OCI-LY3 (cell line): ENCODE data around the gene GPR32.

Source experiments
- H2AFZ ChIP-seq: fragments of 200-600, 300-600 bp; shearing (Covaris generic); 2 replicates; pipeline ENCODE4 v1.6.0; 2014; ENCODE audit warnings: antibody characterized with exemption, low read depth, low read length
- H3K27ac ChIP-seq: fragments of 200-600, 300-600 bp; sonication (generic); 2 replicates; pipeline ENCODE4 v1.5.1; 2014; ENCODE audit warnings: mild to moderate bottlenecking, low read length, moderate library complexity, mixed read lengths
- H3K27me3 ChIP-seq: fragments of 200-600, 300-600 bp; sonication (generic); 2 replicates; pipeline ENCODE4 v1.6.1; 2014; ENCODE audit warnings: low read depth, low read length, mixed read lengths
- H3K36me3 ChIP-seq: fragments of 200-600, 300-600 bp; sonication (generic); replicated peaks from 2 replicates; pipeline ENCODE3; 2014; ENCODE audit warnings: low read depth, low read length, mixed read lengths
- H3K4me1 ChIP-seq: fragments of 300-600, 200-600 bp; sonication (generic); 2 replicates; pipeline ENCODE4 v1.6.1; 2014; ENCODE audit warnings: low read length, mixed read lengths
- H3K4me2 ChIP-seq: fragments of 200-600, 300-600 bp; sonication (generic); 2 replicates; pipeline ENCODE4 v1.6.1; 2014; ENCODE audit warnings: low read length, mixed read lengths
- H3K4me3 ChIP-seq: fragments of 300-600, 200-600 bp; sonication (generic); 2 replicates; pipeline ENCODE4 v1.5.1; 2014; ENCODE audit warnings: antibody characterized with exemption, mild to moderate bottlenecking, low read length, moderate library complexity
- H3K79me2 ChIP-seq: fragments of 300-600, 200-600 bp; shearing (Covaris generic); 2 replicates; pipeline ENCODE4 v1.6.1; 2014; ENCODE audit warnings: mild to moderate bottlenecking, low read length, mixed read lengths
- H3K9ac ChIP-seq: fragments of 300-600, 200-600 bp; shearing (Covaris generic); 2 replicates; pipeline ENCODE4 v1.6.0; 2014; ENCODE audit warnings: mild to moderate bottlenecking, low read length, moderate library complexity
- H3K9me3 ChIP-seq: fragments of 200-600, 300-600 bp; shearing (Covaris generic); 2 replicates; pipeline ENCODE4 v1.6.1; 2014; ENCODE audit warnings: low read length, mixed read lengths; ENCODE audit not compliant: insufficient read depth
- H4K20me1 ChIP-seq: fragments of 200-600, 300-600 bp; sonication (generic); 2 replicates; pipeline ENCODE4 v1.6.1; 2016; ENCODE audit warnings: low read length, mixed read lengths; ENCODE audit not compliant: insufficient read depth
- EZH2phosphoT487 ChIP-seq: fragments of 200-600 bp; shearing (Covaris generic); IDR thresholded peaks from 2 replicates; pipeline ENCODE4 v1.6.1; 2018; ENCODE audit warnings: antibody characterized with exemption, mixed run types, low read depth
- TF ChIP-seq, protein P1 (sequence below): fragments of 200-600, 300-600 bp; sonication (generic); IDR thresholded peaks from 2 replicates; pipeline ENCODE4 v1.5.1; 2014; ENCODE audit warnings: antibody characterized with exemption, low read length, low read depth

The GPR32 gene

DNA sequence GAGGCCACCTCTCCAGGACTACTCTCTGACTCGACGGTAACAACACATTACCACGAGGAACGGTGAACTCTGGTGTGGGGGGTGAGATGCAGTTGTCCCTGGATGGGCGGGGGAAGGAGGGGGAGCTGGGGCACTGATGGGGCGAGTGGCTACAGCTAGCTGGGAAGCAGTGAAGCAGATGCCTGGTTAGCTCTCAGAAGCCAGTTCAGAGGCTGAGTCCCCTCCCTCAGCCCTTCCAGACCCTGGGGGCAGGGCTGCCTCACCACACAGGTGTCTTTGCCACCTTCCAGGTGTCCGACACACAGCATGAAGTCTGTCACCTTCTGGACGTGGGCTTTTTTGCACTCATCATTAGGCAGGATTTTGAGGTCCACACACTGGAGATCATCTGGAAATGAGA, 49.4 kb downstream of the GPR32 start:
- Histone ChIP-seq H3K79me2 (no peaks in the 10 kb centered on the region), H3K4me2 (peak overlapping the region; percentile 94), H3K27me3 (peaks cover 48% of the 10 kb centered on the region), H4K20me1 (no peaks in the 10 kb centered on the region), H3K9ac (peak overlapping the region; percentile 59; the same call in 1 of the 2 replicates), H3K36me3 (no peaks in the 10 kb centered on the region), H2AFZ (no peak overlapping the region), H3K4me3 (peak overlapping the region; percentile 79), H3K4me1 (peaks cover 45% of the 10 kb centered on the region), H3K27ac (no peak overlapping the region), H3K9me3 (no peaks in the 10 kb centered on the region)
- TF ChIP-seq, protein P1, sequence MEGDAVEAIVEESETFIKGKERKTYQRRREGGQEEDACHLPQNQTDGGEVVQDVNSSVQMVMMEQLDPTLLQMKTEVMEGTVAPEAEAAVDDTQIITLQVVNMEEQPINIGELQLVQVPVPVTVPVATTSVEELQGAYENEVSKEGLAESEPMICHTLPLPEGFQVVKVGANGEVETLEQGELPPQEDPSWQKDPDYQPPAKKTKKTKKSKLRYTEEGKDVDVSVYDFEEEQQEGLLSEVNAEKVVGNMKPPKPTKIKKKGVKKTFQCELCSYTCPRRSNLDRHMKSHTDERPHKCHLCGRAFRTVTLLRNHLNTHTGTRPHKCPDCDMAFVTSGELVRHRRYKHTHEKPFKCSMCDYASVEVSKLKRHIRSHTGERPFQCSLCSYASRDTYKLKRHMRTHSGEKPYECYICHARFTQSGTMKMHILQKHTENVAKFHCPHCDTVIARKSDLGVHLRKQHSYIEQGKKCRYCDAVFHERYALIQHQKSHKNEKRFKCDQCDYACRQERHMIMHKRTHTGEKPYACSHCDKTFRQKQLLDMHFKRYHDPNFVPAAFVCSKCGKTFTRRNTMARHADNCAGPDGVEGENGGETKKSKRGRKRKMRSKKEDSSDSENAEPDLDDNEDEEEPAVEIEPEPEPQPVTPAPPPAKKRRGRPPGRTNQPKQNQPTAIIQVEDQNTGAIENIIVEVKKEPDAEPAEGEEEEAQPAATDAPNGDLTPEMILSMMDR: no peak
- no peak for TF ChIP-seq EZH2phosphoT487

DNA sequence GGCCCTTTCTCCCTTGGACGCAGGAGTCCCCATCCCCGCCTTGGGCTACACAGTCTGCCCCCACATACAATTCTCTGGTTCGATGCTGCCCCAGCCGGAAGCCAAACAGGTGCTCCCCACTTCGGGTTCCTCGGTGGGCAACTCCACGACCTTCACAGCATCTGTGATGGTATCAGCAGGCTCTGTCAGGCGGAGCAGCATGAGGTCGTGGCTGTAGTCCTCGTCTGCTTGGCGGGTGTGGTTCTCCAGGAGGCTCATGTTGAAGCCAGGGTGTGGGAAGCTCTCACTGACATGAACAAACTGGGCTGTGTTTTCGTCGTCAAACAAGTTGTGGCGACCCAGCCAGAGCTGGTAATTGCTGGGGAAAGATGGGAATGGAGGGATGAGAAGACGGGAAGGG, 49.8 kb downstream of the GPR32 start:
- no peaks in the 10 kb centered on the region for H3K79me2 ChIP-seq
- no peaks in the 10 kb centered on the region for H3K9me3 ChIP-seq
- H3K9ac ChIP-seq: peak overlapping the region; percentile 59
- H3K4me3 ChIP-seq: peak overlapping the region; percentile 79
- TF ChIP-seq EZH2phosphoT487: no peak
- TF ChIP-seq, protein P1: no peak
- H4K20me1 ChIP-seq: no peaks in the 10 kb centered on the region
- H3K4me1 ChIP-seq: peaks cover 45% of the 10 kb centered on the region
- 0 out of 2 replicates have a peak overlapping the region, but pooled peaks have one; percentile 65 for H2AFZ ChIP-seq
- peaks cover 45% of the 10 kb centered on the region for H3K27me3 ChIP-seq
- H3K27ac ChIP-seq: peak overlapping the region; percentile 14; the same call in 1 of the 2 replicates
- no peaks in the 10 kb centered on the region for H3K36me3 ChIP-seq
- peak overlapping the region; percentile 94 for H3K4me2 ChIP-seq

DNA sequence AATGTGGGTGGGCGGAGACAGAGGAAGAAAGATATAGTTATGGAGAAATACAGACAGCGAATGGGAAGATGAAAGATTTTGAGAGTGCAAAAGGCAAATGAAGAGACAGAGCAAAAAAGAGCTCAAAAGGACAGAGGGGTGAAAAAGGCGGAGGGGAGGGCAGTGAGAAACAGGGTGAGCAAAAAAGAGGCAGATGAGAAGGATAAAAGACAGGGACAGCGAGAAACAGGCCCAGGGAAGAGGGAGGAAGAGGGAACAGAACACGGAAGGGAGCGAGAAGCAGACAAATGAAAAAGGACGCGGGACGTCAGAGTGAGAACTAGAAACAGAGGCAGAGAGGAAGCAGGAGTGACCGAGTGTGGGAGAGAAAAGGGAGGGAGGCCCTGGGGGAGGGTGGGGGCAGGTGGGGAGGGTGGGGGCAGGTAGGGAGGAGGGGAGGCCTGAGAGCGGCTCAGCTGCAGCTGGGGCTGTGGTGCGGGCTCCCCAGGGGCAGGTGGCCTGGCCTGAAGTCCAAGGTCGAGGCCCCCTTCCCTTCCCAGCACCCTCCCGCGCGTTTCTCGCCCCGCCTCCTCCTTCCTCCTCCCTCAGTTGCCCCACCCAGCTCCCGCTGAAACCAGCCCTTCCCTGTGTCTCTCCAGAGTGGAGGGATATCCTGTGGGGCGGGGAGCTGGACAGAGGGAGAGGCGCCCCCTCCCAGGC, 50.4 kb downstream of the GPR32 start:
- Histone ChIP-seq H3K4me3 (peak overlapping the region; percentile 79), H3K9ac (peak overlapping the region; percentile 59)

DNA sequence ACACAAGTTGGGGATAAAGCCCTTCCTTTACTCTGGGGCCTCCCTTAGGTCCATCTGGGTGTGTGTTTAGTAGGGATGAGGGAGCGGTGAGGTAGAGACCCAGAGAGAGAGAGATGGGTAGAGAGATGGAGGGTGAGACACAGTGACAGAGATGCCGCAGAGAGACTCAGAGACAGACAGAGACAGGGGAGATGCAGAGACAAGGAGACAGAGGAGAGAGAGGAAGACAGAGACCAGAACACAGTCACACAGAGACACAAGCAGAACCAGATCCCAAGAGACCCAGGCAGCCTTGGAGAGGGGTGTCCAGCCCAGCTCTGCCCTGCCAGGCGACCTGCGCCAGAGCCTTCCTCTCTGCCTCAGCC, 51.0 kb downstream of the GPR32 start:
- Histone ChIP-seq H3K27ac (no peak overlapping the region), H3K36me3 (no peaks in the 10 kb centered on the region), H2AFZ (peak overlapping the region; percentile 60; the same call in 1 of the 2 replicates), H3K9ac (peak overlapping the region; percentile 54; the same call in 1 of the 2 replicates), H3K9me3 (no peaks in the 10 kb centered on the region), H3K27me3 (peaks cover 45% of the 10 kb centered on the region), H3K4me1 (peaks cover 45% of the 10 kb centered on the region), H3K4me2 (peak overlapping the region; percentile 94), H3K79me2 (no peaks in the 10 kb centered on the region), H3K4me3 (peak overlapping the region; percentile 79), H4K20me1 (no peaks in the 10 kb centered on the region)
- TF ChIP-seq EZH2phosphoT487: no peak
- TF ChIP-seq, protein P1: no peak

More for the DNA sequence above, 50.4 kb downstream of the GPR32 start:
- no peaks in the 10 kb centered on the region for H3K9me3 ChIP-seq
- H3K4me1 ChIP-seq: peaks cover 45% of the 10 kb centered on the region
- H3K36me3 ChIP-seq: no peaks in the 10 kb centered on the region
- peaks cover 45% of the 10 kb centered on the region for H3K27me3 ChIP-seq
- H2AFZ ChIP-seq: peak overlapping the region; percentile 65
- TF ChIP-seq, protein P1: no peak
- no peak for TF ChIP-seq EZH2phosphoT487
- H3K79me2 ChIP-seq: no peaks in the 10 kb centered on the region
- peak overlapping the region; percentile 94 for H3K4me2 ChIP-seq
- no peaks in the 10 kb centered on the region for H4K20me1 ChIP-seq
- H3K27ac ChIP-seq: peak overlapping the region; percentile 14; the same call in 1 of the 2 replicates
